HEK293 (cell line): ENCODE measurements around the gene KCNQ1.

ENCODE experiments used
- PRDM1 ChIP-seq: fragments of 450-650 bp; formaldehyde crosslinking; IDR thresholded peaks from 2 replicates; pipeline ENCODE4; 2016; ENCODE audit warnings: missing biosample characterization, missing genetic modification characterization
- ZNF140 ChIP-seq: fragments of 450-650 bp; formaldehyde crosslinking; IDR thresholded peaks from 2 replicates; pipeline ENCODE4 v1.5.1; 2016; ENCODE audit warnings: missing biosample characterization, missing genetic modification characterization
- ZNF433 ChIP-seq: fragments of 450-650 bp; formaldehyde crosslinking; IDR thresholded peaks from 2 replicates; pipeline ENCODE4 v1.5.1; 2016; ENCODE audit warnings: missing biosample characterization, missing genetic modification characterization, low read depth
- TF ChIP-seq, protein P1 (sequence below): fragments of 450-650 bp; formaldehyde crosslinking; IDR thresholded peaks from 2 replicates; pipeline ENCODE4 v1.5.1; 2016; ENCODE audit warnings: missing biosample characterization, missing genetic modification characterization
- TF ChIP-seq, protein P2 (sequence below): fragments of 450-650 bp; formaldehyde crosslinking; IDR thresholded peaks from 2 replicates; pipeline ENCODE4 v1.5.1; 2016; ENCODE audit warnings: missing biosample characterization, missing genetic modification characterization

DNA sequence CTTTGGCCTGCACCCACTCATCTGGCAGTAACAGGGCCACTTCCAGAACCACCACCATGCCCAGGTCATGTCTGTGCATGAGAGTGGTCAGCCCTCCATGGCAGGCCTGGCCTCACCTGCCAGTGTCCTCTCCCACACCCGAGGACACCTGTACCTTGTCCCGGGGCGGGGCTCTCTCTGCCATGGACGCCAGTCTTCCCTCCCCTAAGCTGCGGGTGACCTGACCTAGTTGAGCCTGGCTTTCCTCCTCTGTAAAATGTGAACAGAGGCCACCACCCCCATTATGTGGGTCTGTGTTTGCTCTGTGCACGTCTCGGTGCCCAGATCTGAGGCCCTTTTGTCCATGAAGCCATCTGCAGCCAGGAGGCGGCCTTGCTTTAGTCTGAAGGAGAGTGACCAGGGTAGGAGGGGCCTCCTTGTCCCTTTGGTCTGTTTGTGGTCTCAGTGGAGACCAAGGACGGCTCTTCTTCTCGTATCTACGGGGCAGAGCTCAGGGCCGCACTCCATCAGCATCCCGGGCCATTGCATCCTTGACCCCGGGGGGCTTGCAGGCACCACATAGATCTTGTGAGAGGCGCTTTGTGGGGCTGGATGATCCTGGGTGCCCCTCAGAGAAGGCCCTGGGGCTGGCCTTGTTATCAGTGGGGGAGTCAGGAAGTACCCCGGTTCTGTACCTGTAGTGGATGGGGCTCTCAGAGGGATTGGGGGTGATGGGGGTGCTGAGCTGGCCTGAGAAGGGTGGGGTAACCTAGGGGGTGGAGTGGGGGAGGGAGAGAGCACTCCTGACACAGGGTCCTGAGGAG, 121.6 kb downstream of the KCNQ1 start:
- TF ChIP-seq PRDM1, result no peak
- TF ChIP-seq, protein P1, sequence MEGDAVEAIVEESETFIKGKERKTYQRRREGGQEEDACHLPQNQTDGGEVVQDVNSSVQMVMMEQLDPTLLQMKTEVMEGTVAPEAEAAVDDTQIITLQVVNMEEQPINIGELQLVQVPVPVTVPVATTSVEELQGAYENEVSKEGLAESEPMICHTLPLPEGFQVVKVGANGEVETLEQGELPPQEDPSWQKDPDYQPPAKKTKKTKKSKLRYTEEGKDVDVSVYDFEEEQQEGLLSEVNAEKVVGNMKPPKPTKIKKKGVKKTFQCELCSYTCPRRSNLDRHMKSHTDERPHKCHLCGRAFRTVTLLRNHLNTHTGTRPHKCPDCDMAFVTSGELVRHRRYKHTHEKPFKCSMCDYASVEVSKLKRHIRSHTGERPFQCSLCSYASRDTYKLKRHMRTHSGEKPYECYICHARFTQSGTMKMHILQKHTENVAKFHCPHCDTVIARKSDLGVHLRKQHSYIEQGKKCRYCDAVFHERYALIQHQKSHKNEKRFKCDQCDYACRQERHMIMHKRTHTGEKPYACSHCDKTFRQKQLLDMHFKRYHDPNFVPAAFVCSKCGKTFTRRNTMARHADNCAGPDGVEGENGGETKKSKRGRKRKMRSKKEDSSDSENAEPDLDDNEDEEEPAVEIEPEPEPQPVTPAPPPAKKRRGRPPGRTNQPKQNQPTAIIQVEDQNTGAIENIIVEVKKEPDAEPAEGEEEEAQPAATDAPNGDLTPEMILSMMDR (tag by site-specific recombination), result no peak
- TF ChIP-seq, protein P2, sequence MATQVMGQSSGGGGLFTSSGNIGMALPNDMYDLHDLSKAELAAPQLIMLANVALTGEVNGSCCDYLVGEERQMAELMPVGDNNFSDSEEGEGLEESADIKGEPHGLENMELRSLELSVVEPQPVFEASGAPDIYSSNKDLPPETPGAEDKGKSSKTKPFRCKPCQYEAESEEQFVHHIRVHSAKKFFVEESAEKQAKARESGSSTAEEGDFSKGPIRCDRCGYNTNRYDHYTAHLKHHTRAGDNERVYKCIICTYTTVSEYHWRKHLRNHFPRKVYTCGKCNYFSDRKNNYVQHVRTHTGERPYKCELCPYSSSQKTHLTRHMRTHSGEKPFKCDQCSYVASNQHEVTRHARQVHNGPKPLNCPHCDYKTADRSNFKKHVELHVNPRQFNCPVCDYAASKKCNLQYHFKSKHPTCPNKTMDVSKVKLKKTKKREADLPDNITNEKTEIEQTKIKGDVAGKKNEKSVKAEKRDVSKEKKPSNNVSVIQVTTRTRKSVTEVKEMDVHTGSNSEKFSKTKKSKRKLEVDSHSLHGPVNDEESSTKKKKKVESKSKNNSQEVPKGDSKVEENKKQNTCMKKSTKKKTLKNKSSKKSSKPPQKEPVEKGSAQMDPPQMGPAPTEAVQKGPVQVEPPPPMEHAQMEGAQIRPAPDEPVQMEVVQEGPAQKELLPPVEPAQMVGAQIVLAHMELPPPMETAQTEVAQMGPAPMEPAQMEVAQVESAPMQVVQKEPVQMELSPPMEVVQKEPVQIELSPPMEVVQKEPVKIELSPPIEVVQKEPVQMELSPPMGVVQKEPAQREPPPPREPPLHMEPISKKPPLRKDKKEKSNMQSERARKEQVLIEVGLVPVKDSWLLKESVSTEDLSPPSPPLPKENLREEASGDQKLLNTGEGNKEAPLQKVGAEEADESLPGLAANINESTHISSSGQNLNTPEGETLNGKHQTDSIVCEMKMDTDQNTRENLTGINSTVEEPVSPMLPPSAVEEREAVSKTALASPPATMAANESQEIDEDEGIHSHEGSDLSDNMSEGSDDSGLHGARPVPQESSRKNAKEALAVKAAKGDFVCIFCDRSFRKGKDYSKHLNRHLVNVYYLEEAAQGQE (tag by site-specific recombination), result no peak
- no peak for TF ChIP-seq ZNF140
- no peak for TF ChIP-seq ZNF433 (tag by site-specific recombination)
